ENCODE results near the gene FRMD8. TPM values are rescaled to one million over a fixed set of nuclear protein-coding genes. Genes with fewer than 3 reads are reported as not detected.

Gene FRMD8
- total and polyA plus RNA-seq, 2 of the 8 experiments (the other 6 are each of a cell fraction or from before 2014, with no cell fraction given) = 15.0 to 19.2 TPM

GRCh38 chr11:65438257-65439151 is 52.1 kb downstream of the FRMD8 start:
- Histone ChIP-seq H3K79me1 (ENCODE audit: low read depth, low read length) (no peaks in the 10 kb centered on the region; the same call in 1 of the 2 replicates), H3K36me3 (ENCODE audit: control insufficient read depth in 2 of 4, insufficient read depth in 4 of 4, low read length in 3 of 4) (no peaks in the 10 kb centered on the region), H4K91ac (replicated peaks; ENCODE audit: insufficient read length, low read length) (no peak overlapping the region), H2AK5ac (ENCODE audit: low read depth, low read length) (no peak overlapping the region), H4K8ac (ENCODE audit: extremely low read depth, insufficient read depth, low read length) (no peak overlapping the region), H3K9ac (replicated peaks in 1 of 4; ENCODE audit: extremely low read depth in 1 of 4, low read depth in 3 of 4, low read length in 3 of 4) (no peak overlapping the region), H4K5ac (ENCODE audit: insufficient read length, low read depth, low read length) (no peak overlapping the region), H3K27me3 (replicated peaks in 1 of 4; ENCODE audit: control insufficient read depth in 3 of 4, extremely low read depth in 1 of 4, insufficient read depth in 3 of 4, low read length in 3 of 4) (no peaks in the 10 kb centered on the region), H2AFZ (ENCODE audit: low read length) (no peak overlapping the region), H3K4ac (replicated peaks; ENCODE audit: insufficient read length, low read depth, low read length) (no peak overlapping the region), H3K9me3 (ENCODE audit: insufficient read depth in 2 of 2, low read depth in 1 of 2, low read length in 1 of 2) (no peaks in the 10 kb centered on the region), H3K79me2 (ENCODE audit: control insufficient read depth in 1 of 2, insufficient read depth in 2 of 2, low read length in 2 of 2) (no peaks in the 10 kb centered on the region), H3K4me2 (ENCODE audit: insufficient read depth in 1 of 2, low read depth in 2 of 2, low read length in 2 of 2) (no peak overlapping the region), H3K4me3 (ENCODE audit: extremely low read depth in 1 of 4, insufficient read depth in 2 of 4, low read depth in 3 of 4, low read length in 4 of 4) (no peak overlapping the region), H2BK20ac (ENCODE audit: low read length) (no peak overlapping the region), H3K14ac (ENCODE audit: insufficient read length) (no peak overlapping the region), H2BK12ac (ENCODE audit: low read depth, low read length) (no peak overlapping the region), H3K23me2 (ENCODE audit: low read depth, low read length) (no peaks in the 10 kb centered on the region), H4K20me1 (replicated peaks in 1 of 2; ENCODE audit: control insufficient read depth in 1 of 2, insufficient read depth in 2 of 2, low read length in 2 of 2) (peaks cover 0 to 11% of the 10 kb centered on the region in 2 experiments), H3K23ac (ENCODE audit: insufficient read length) (no peak overlapping the region), H2BK15ac (ENCODE audit: low read length) (no peak overlapping the region), H2BK5ac (ENCODE audit: low read depth, low read length) (no peak overlapping the region), H3K56ac (replicated peaks; ENCODE audit: insufficient read length, low read depth, low read length) (no peak overlapping the region), H2BK120ac (replicated peaks; ENCODE audit: low read depth, low read length) (no peak overlapping the region), H3K27ac (ENCODE audit: low read depth, low read length) (no peak overlapping the region), H3K18ac (ENCODE audit: extremely low read depth, low read length) (no peak overlapping the region), H3K4me1 (replicated peaks in 1 of 4; ENCODE audit: control insufficient read depth in 3 of 4, insufficient read depth in 4 of 4, low read length in 3 of 4) (no peaks in the 10 kb centered on the region)
- DNase-seq (ENCODE audit: low read depth in 1 of 2, low spot score in 2 of 2) (no peak), FAIRE-seq (no peak)
- 92% methylated on average over 9 of the region's 9 CpGs; no CpG with 5 or more reads in 1 of the 2 experiments for WGBS, 2 experiments (ENCODE audit: extremely low coverage in 1 of 2, insufficient coverage in 1 of 2, insufficient read length in 1 of 2, insufficient replicate concordance in 2 of 2, low coverage in 1 of 2, low lambda C conversion rate in 2 of 2, missing lambda C conversion rate in 1 of 2)
- POLR2A ChIA-PET (ENCODE audit: partially characterized antibody) = no interaction called here
- CTCF ChIA-PET (ENCODE audit: partially characterized antibody) = interaction anchor here (2.9 kb wide), 1 partner anchor 22 kb away, joined by 11 read pairs; no protein-coding TSS in a partner anchor
- TF ChIP-seq CEBPB (IDR thresholded peaks at IDR 0.05; ENCODE audit: low read depth, low read length) (no peak), MAFK (IDR thresholded peaks at IDR 0.05; ENCODE audit: low read depth, low read length) (no peak), CBX5 (IDR thresholded peaks at IDR 0.05; ENCODE audit: low read depth, low read length) (no peak), POLR2A (IDR thresholded peaks at IDR 0.05; ENCODE audit: control extremely low read depth in 1 of 2, low read depth in 2 of 2, low read length in 2 of 2) (no peak), GTF2F1 (IDR thresholded peaks at IDR 0.05; ENCODE audit: borderline replicate concordance, low read depth, low read length) (no peak), RNF2 (IDR thresholded peaks at IDR 0.05; ENCODE audit: borderline replicate concordance, low read depth, low read length, missing control alignments, poor library complexity, severe bottlenecking) (no peak), CBX8 (IDR thresholded peaks at IDR 0.05; ENCODE audit: borderline replicate concordance, low read depth, low read length) (no peak), RBBP5 (IDR thresholded peaks at IDR 0.05; ENCODE audit: borderline replicate concordance, low read depth, low read length) (no peak), POLR2AphosphoS5 (IDR thresholded peaks at IDR 0.05; ENCODE audit: low read depth, low read length) (no peak), NANOG (IDR thresholded peaks at IDR 0.05; ENCODE audit: insufficient read depth, low read depth, low read length, poor library complexity, severe bottlenecking) (no peak), SIX5 (IDR thresholded peaks at IDR 0.05; ENCODE audit: low read depth, low read length) (no peak), HDAC6 (IDR thresholded peaks at IDR 0.05; ENCODE audit: low read depth, low read length) (no peak), JUND (IDR thresholded peaks at IDR 0.05; ENCODE audit: low read length) (no peak)

All from H1 (cell line).